Ascending aorta (tissue), 2 donors: ENCODE data around the gene TPRX2. TPM values are rescaled to one million over a fixed set of nuclear protein-coding genes. Genes with fewer than 3 reads are reported as not detected.
A peak's percentile ranks its signal among the peaks of the same experiment; 100 is the strongest.
"Not testable (repeated sequence)": the region's sequence is repeated elsewhere in the genome, so short reads cannot be mapped to it uniquely, and the experiment has no call there.

ENCODE experiments used
- DNase-seq, 2 donors: peaks; one replicate each; pipeline ENCODE4 v3.0.0-alpha.2; 2019; ENCODE audit warnings: low spot score in 2 of 2
- H3K27ac ChIP-seq, 2 donors: fragments of 200-600 bp; sonication (generic); one replicate each; pipeline ENCODE4 v1.5.1; 2016 to 2017; ENCODE audit warnings: mild to moderate bottlenecking in 1 of 2
- H3K27me3 ChIP-seq: fragments of 200-600 bp; sonication (generic); one replicate; pipeline ENCODE4 v1.5.1; 2017
- H3K36me3 ChIP-seq, 2 donors: fragments of 200-600 bp; sonication (generic); one replicate each; pipeline ENCODE4 v1.5.1; 2016
- H3K4me1 ChIP-seq, 2 donors: fragments of 200-600 bp; sonication (generic); one replicate each; pipeline ENCODE4 v1.5.1; 2016 to 2017; ENCODE audit warnings: mild to moderate bottlenecking in 1 of 2
- H3K4me3 ChIP-seq, 2 donors: fragments of 200-600 bp; sonication (generic); one replicate each; pipeline ENCODE4 v1.5.1; 2016 to 2017; ENCODE audit warnings: mild to moderate bottlenecking in 1 of 2
- H3K9me3 ChIP-seq, 2 donors: fragments of 200-600 bp; sonication (generic); one replicate each; pipeline ENCODE4 v1.5.1; 2016
- intact Hi-C: fragments of 100-400 bp; cut with DNase I; formaldehyde crosslinking; loops from one replicate; pipeline ENCODE4 v1.15.1; 2023
- total RNA-seq: library from RNA; depleted of rRNA; stranded (reverse); fragments of >200 nt; gene quantifications from one replicate; pipeline ENCODE4 v1.1.0, GENCODE V29; 2016
- TF ChIP-seq, protein P1 (sequence below), 3 experiments: fragments of 200-600 bp in 2 of 3; fragments of 450-650 bp in 1 of 3; sonication (generic) in 2 of 3; IDR thresholded peaks; one replicate each; pipeline ENCODE4 v1.5.1; 2016 to 2019; ENCODE audit warnings: antibody characterized with exemption in 3 of 3, mild to moderate bottlenecking in 1 of 3, moderate library complexity in 1 of 3

The TPRX2 gene
- total RNA-seq, 1 donor from 2014 or later = not detected

DNA sequence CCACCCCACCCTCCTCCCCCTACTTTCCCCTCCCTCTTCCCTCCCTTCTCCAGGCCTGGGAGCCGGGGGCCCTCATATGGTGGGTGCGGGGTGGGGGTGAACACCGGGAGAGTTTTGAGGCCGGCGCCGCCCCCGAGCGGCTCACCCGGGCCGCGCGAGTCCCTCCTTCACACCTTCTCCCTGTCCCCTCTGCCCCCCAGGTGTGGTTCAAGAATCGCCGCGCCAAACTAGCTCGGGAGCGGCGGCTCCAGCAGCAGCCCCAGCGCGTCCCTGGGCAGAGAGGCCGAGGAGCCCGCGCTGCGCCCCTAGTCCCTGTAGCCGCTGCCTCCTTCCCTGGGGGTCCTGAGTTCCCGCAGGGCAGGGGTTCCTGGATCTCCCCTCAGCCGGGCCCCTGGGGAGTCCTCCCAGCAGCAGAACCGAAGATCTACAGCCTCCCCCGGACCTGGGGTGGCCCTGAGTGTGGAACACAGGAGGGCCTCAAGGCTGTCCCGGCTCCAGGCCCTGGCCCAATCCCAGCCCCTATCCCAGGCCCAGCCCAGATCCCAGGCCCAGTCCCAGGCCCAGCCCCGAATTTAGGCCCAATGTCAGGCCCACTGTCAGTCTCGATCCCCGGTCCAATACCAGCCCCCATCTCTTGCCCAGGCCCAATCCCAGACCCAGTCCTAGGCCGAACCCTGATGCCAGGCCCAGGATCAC lies 1.7 kb downstream of the TPRX2 start:
- Histone ChIP-seq H3K27ac (no peak overlapping the region), H3K4me3 (no peak overlapping the region), H3K36me3 (no peaks in the 10 kb centered on the region), H3K27me3 (no peaks in the 10 kb centered on the region), H3K4me1 (peaks cover 0 to 3% of the 10 kb centered on the region in 2 donors), H3K9me3 (no peaks in the 10 kb centered on the region)
- intact Hi-C loops = loop anchor here (5.0 kb wide), 1 partner anchor 93 kb away; no protein-coding TSS in a partner anchor
- TF ChIP-seq, protein P1, sequence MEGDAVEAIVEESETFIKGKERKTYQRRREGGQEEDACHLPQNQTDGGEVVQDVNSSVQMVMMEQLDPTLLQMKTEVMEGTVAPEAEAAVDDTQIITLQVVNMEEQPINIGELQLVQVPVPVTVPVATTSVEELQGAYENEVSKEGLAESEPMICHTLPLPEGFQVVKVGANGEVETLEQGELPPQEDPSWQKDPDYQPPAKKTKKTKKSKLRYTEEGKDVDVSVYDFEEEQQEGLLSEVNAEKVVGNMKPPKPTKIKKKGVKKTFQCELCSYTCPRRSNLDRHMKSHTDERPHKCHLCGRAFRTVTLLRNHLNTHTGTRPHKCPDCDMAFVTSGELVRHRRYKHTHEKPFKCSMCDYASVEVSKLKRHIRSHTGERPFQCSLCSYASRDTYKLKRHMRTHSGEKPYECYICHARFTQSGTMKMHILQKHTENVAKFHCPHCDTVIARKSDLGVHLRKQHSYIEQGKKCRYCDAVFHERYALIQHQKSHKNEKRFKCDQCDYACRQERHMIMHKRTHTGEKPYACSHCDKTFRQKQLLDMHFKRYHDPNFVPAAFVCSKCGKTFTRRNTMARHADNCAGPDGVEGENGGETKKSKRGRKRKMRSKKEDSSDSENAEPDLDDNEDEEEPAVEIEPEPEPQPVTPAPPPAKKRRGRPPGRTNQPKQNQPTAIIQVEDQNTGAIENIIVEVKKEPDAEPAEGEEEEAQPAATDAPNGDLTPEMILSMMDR (IDR thresholded peaks at IDR 0.05) = no peak
- no peak for DNase-seq

GRCh38 chr19:47861630-47862029 lies 2.6 kb downstream of the TPRX2 start:
- H3K9me3 ChIP-seq = no peaks in the 10 kb centered on the region
- no peak overlapping the region for H3K27ac ChIP-seq
- no peak overlapping the region for H3K4me3 ChIP-seq
- TF ChIP-seq, protein P1 (IDR thresholded peaks at IDR 0.05) = no peak
- no peaks in the 10 kb centered on the region for H3K27me3 ChIP-seq
- intact Hi-C loops = loop anchor here (5.0 kb wide), 1 partner anchor 94 kb away; no protein-coding TSS in a partner anchor
- DNase-seq = no peak
- peaks cover 0 to 3% of the 10 kb centered on the region in 2 donors for H3K4me1 ChIP-seq
- no peaks in the 10 kb centered on the region for H3K36me3 ChIP-seq

- H3K27me3 ChIP-seq = no peaks in the 10 kb centered on the region
- intact Hi-C loops = loop anchor here (5.0 kb wide), 1 partner anchor 96 kb away; no protein-coding TSS in a partner anchor
- DNase-seq = peak; percentile 18 to 78
- no peaks in the 10 kb centered on the region for H3K36me3 ChIP-seq
- H3K4me3 ChIP-seq = no peak overlapping the region
- no peak overlapping the region for H3K27ac ChIP-seq
- peaks cover 0 to 3% of the 10 kb centered on the region in 2 donors for H3K4me1 ChIP-seq
- TF ChIP-seq, protein P1 (IDR thresholded peaks at IDR 0.05) = peak; percentile 72 to 89 (median 87)
- no peaks in the 10 kb centered on the region for H3K9me3 ChIP-seq
These were observed 4.5 kb downstream of the TPRX2 start for GRCh38 chr19:47863514-47863936.

DNA sequence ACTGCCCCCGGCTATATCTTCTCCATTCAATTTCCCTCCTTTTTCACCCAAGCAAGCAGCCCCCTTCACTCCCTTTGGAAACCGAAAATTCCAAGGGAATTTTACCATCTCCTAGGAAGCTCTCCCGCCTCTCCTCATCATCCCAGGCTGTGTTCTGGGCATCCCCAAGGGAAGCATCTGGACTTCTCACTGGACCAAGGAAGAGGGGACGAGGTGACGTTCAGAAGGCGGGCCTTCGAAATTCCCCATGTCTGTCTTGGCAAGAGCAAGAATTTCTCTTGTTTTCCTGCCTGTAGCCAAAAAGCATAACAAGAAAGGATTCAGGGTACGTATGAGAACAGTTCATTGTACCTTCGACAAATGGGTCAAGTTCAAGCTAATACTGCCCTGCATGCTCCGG lies 6.1 kb downstream of the TPRX2 start:
- DNase-seq = no peak
- H3K27ac ChIP-seq = no peak overlapping the region
- H3K4me1 ChIP-seq = peaks cover 0 to 3% of the 10 kb centered on the region in 2 donors
- no peaks in the 10 kb centered on the region for H3K9me3 ChIP-seq
- TF ChIP-seq, protein P1 (IDR thresholded peaks at IDR 0.05) = no peak
- intact Hi-C loops = no loop called here
- no peak overlapping the region for H3K4me3 ChIP-seq
- H3K27me3 ChIP-seq = no peaks in the 10 kb centered on the region
- no peaks in the 10 kb centered on the region for H3K36me3 ChIP-seq

- no peaks in the 10 kb centered on the region for H3K9me3 ChIP-seq
- H3K27me3 ChIP-seq = no peaks in the 10 kb centered on the region
- intact Hi-C loops = no loop called here
- no peak overlapping the region for H3K4me3 ChIP-seq
- DNase-seq = no peak
- TF ChIP-seq, protein P1 (IDR thresholded peaks at IDR 0.05) = no peak
- no peaks in the 10 kb centered on the region for H3K36me3 ChIP-seq
- H3K27ac ChIP-seq = no peak overlapping the region
- no peaks in the 10 kb centered on the region for H3K4me1 ChIP-seq
These were observed 19.9 kb downstream of the TPRX2 start for GRCh38 chr19:47878906-47879305.

DNA sequence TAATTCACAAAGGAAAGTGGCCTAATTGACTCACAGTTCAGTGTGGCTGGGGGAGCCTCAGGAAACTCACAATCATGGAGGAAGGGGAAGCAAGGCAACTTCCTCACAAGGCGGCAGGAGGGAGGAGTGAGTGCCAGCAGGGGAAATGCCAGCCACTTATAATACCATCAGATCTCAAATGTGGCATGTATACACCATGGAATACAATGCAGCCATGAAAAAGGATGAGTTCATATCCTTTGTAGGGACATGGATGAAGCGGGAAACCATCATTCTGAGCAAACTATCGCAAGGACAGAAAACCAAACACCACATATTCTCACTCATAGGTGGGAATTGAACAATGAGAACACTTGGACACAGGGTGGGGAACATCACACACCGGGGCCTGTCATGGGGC lies 20.4 kb downstream of the TPRX2 start:
- H3K4me3 ChIP-seq, H3K9me3 ChIP-seq, H3K27ac ChIP-seq, H3K4me1 ChIP-seq, H3K36me3 ChIP-seq, H3K27me3 ChIP-seq, DNase-seq, intact Hi-C loops: not testable (repeated sequence)
